Ramos (cell line): ENCODE measurements around the gene CTU2.

Experiments
- in situ Hi-C: fragments of 300-500 bp; cut with MboI; formaldehyde crosslinking; loops from one replicate; pipeline ENCODE4 v1.14.3; 2022; ENCODE audit warnings: low sequenced_read_pairs; ENCODE audit not compliant: unreplicated experiment

The CTU2 gene

DNA sequence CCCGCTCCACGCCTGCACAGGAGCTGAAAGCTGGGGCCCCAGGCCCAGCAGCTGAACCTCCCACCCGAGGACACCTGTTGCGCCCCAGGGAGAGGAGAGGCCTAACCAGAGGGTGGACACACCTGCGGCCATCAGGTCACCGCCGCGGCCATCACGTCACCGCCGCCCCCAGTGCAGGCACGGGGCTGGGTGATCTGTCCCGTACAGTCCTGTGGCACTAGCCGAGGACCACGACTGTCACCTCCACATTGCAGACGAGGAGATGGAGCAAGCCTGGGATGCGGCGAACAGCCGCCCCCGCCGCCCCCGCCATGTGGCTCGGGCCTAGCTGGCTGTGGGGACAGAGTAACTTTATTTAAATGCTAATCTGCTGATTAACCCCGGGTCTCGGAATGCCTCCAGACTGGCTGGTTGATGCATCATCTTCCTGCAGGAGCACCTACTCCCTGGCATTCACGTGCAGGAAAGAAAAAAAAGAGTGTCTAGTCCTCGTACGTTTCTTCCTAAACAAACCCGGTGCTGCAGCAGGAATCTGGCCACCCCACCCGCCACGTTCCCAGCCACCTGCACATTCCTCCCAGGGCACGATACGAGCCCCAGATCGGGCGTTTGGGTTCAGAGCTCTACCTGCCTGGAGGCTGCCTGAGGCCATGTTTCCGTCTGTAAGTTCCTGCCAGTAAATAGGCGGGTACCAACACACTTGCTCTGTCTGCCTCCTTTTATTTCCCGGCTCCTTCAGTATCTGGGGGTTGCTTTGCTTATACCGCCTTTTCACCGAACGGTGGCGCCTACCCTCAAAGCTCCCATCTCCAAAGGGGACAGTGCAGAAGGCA is 48.8 kb downstream of the CTU2 start:
- in situ Hi-C loops = no loop called here

- in situ Hi-C loops = no loop called here
These were observed 49.6 kb downstream of the CTU2 start for GRCh38 chr16:88755745-88756443.

GRCh38 chr16:88758227-88758943 is 52.1 kb downstream of the CTU2 start:
- in situ Hi-C loops = no loop called here

- in situ Hi-C loops = no loop called here
These were observed 52.6 kb downstream of the CTU2 start for GRCh38 chr16:88758944-88759244.

DNA sequence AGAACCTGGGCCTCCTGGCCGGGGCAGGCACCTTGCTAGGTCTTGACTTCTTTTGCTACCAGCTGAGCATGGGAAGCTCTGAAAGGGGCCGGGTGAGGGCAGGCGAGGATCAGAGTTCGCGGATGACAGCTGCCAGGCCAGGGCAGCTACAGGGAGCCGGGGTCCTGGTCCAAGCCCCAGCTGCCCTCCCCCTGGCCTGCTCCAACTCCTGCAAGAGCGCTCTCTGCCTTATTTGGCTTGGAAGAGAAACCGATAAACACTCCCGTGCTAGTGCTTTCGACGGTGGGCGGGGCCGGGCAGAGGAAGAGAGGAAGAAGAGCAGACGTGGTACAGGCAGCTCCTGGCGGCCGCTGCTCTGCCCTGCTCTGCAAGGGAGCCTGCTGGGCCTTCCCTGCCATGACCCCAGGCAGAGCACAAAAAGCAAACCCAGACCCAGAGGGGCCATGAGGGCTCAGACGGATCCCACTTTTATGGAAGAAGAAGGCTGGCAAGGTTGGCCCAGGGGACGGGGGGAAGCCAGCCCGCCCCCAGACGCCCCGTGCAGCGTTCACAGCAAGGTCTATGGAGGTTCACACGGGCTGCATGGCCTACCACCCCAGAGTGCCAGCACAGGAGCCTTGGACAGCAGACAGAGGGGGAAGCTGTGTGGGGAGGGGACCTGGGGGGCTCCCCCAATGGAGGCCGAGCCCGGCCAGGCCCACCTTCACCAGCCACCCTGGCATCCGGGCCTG is 53.1 kb downstream of the CTU2 start:
- in situ Hi-C loops = no loop called here

DNA sequence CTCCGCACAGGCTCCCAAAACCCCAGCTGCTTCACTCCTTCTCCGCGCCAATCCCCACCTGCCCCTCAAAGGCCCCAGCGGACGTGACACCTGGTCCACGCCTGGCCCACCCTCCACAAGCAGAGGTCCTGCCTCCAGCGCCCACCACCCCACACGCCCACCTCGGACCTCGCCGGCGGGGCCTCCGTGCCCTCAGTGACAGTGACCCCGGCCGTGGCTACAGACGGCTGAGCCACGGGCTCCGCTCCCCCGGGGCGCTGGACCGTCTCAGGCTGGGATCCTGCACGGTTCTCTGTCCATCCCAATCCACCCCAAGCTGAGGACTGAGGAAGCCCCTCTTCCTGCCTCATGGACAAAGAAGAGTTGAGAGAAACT is 53.7 kb downstream of the CTU2 start:
- in situ Hi-C loops = no loop called here

- in situ Hi-C loops = no loop called here
These were observed 54.3 kb downstream of the CTU2 start for GRCh38 chr16:88760424-88761142.

DNA sequence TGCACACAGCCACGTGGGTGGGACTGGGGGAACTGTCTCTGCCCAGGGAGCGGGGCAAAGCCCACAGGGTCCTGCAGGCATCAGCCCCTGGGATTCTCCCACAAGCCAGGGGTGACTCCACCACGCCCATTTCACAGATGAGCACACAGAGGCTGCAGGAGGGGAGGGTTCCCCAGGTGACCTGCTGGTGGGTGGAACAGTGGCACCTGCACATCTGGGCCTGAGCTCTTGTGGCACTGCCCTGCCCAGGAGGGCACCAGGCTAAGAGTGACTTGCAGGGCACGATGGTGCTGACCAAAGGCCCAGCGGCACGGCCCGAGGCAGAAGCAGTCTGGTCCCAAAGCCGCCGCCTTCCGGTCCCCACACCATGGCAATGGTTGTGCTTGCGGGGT is 54.8 kb downstream of the CTU2 start:
- in situ Hi-C loops = no loop called here

GRCh38 chr16:88761830-88762229 is 55.5 kb downstream of the CTU2 start:
- in situ Hi-C loops = no loop called here

GRCh38 chr16:88762258-88762870 is 56.1 kb downstream of the CTU2 start:
- in situ Hi-C loops = no loop called here

DNA sequence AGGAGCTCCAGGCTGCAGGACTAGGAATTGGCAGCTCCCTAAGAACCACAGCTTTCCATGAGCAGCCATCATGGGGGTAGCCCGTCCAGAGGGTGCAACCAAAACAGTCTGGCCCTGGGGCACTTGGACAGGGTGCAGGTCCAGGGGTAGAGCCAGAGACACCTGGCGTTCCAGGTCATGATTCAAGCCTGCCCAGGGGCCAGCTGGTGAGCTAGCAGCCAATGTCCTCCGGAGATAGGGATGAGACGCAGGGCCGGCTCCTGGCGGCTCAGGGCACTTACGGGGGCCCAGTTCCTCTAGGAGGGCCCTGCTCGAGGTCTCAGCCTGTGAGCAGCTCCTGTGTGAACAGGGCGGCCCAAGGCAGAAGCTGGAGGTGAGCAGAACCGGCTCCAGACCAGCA is 56.6 kb downstream of the CTU2 start:
- in situ Hi-C loops = no loop called here

DNA sequence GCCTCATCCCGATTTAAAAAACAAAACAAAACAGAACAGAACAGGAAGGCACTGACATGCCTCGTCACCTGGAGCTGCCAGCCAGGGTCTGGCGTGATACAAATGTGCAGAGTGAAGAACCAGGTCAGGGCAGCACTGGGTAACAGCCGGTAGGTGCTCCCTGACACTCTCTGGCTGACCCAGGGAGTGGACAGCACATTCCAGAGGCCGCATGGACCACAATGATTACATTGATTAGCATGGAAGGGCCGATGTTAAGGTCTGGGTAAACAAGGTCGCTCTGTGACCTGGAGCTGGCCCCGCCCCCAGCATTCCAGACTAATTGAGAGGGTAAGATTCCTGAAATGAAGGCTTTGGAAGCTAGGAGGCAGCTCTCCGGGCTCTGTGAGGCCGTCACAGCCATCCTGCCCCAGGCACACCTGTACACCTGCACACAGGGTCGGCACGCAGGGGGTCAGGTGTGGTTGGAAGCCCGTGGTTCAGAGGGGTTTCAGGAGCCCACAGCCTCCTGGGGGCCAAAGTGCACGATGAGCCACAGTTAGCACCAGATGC is 57.3 kb downstream of the CTU2 start:
- in situ Hi-C loops = no loop called here

DNA sequence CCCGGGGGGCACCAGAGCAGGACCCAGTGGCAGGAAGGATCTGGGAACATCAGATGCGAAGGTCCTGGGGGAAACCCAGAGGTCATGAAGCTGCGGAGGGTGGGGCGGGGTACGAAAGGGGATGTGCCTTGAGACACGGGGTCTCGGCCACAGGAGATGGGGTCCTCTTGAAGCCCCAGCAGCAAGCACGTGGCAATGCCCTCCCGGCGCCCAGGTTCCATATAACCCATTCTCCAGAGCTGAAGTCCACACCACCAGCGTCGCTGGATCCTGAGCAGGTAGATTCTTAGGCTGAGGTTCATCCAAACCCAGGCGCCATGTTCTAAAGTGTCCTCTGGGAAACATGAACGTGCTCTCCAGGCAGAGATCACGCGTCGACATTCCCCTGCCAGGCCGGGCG is 57.8 kb downstream of the CTU2 start:
- in situ Hi-C loops = no loop called here

GRCh38 chr16:88764913-88765349 is 58.6 kb downstream of the CTU2 start:
- in situ Hi-C loops = no loop called here
